Endodermal cell (in vitro differentiated cells): ENCODE measurements around the gene IVD. TPM values are rescaled to one million over a fixed set of nuclear protein-coding genes. Genes with fewer than 3 reads are reported as not detected.

Source experiments
- DNase-seq: peaks from one replicate; pipeline ENCODE4 v3.0.0-alpha.2; 2017
- H3K27ac ChIP-seq: 2 replicates; pipeline ENCODE4 v1.5.1; 2013; ENCODE audit warnings: mild to moderate bottlenecking, low read depth, low read length, moderate library complexity
- H3K27me3 ChIP-seq: 2 replicates; pipeline ENCODE4 v1.6.1; 2013; ENCODE audit warnings: mild to moderate bottlenecking, low read length, moderate library complexity; ENCODE audit not compliant: insufficient read depth, control insufficient read depth, poor library complexity, severe bottlenecking
- H3K36me3 ChIP-seq: 2 replicates; pipeline ENCODE4 v1.7.0; 2013; ENCODE audit warnings: mild to moderate bottlenecking, low read length, moderate library complexity; ENCODE audit not compliant: control insufficient read depth, insufficient read depth
- H3K4me1 ChIP-seq: one replicate; pipeline ENCODE4 v1.7.0; 2013; ENCODE audit warnings: low read length; ENCODE audit not compliant: control insufficient read depth, insufficient read depth
- H3K4me3 ChIP-seq: 2 replicates; pipeline ENCODE4 v1.5.1; 2013; ENCODE audit warnings: mild to moderate bottlenecking, low read length, moderate library complexity
- H3K9ac ChIP-seq: 2 replicates; pipeline ENCODE4 v1.6.1; 2013; ENCODE audit warnings: mild to moderate bottlenecking, low read length, moderate library complexity; ENCODE audit not compliant: poor library complexity, severe bottlenecking; ENCODE audit errors: extremely low read depth
- H3K9me3 ChIP-seq: 2 replicates; pipeline ENCODE4 v1.6.1; 2013; ENCODE audit warnings: mild to moderate bottlenecking, low read length, moderate library complexity; ENCODE audit not compliant: control insufficient read depth
- H3K27ac Mint-ChIP-seq: 2 replicates; pipeline ENCODE4 v1.8.0; 2020; ENCODE audit warnings: mixed read lengths
- H3K27me3 Mint-ChIP-seq: 2 replicates; pipeline ENCODE4 v1.8.0; 2021; ENCODE audit warnings: mild to moderate bottlenecking, mixed read lengths; ENCODE audit not compliant: insufficient read depth
- H3K36me3 Mint-ChIP-seq: 2 replicates; pipeline ENCODE4 v1.8.0; 2020; ENCODE audit warnings: low read depth, mixed read lengths
- H3K4me1 Mint-ChIP-seq: 2 replicates; pipeline ENCODE4 v1.8.0; 2020; ENCODE audit warnings: mixed read lengths
- H3K4me3 Mint-ChIP-seq: 2 replicates; pipeline ENCODE4 v1.8.0; 2020; ENCODE audit warnings: mild to moderate bottlenecking, moderate library complexity, mixed read lengths
- H3K9me3 Mint-ChIP-seq: 2 replicates; pipeline ENCODE4 v1.8.0; 2020; ENCODE audit warnings: mild to moderate bottlenecking, mixed read lengths
- CTCF ChIP-seq: fragments of 200-600 bp; sonication (generic); conservative IDR thresholded peaks from 2 replicates; pipeline ENCODE4 v1.5.0; 2021; ENCODE audit warnings: antibody characterized with exemption, mild to moderate bottlenecking
- WGBS, 2 experiments: methylation state at CpG; one replicate each; pipeline versions ENCODE4 v1.1.5 to v1.1.7; 2013; ENCODE audit warnings: missing lambda C conversion rate in 2 of 2, mixed read lengths in 1 of 2; ENCODE audit not compliant: insufficient coverage in 1 of 2, insufficient read length in 1 of 2; 5-methylcytosine and 5-hydroxymethylcytosine counted together
- total RNA-seq, 2 donors: library from RNA; stranded (reverse); fragmentation: NEBNext Ultra II Directional in 1 of 2; extraction: Animal tissue kit (Norgen Biotek cat#: 25700) in 1 of 2; gene quantifications; 2 replicates in 1 of 2; 3 replicates in 1 of 2; pipeline ENCODE4 v1.2.1, GENCODE V29; 2021

The IVD gene
- total RNA-seq, 2 donors from 2014 or later, result 90.6 to 98.7 TPM

- Mint-ChIP-seq H3K4me1 (peaks cover 6% of the 10 kb centered on the region), H3K4me3 (no peak overlapping the region), H3K27ac (no peak overlapping the region), H3K27me3 (peaks cover 17% of the 10 kb centered on the region), H3K36me3 (no peaks in the 10 kb centered on the region), H3K9me3 (no peaks in the 10 kb centered on the region)
- DNase-seq, result no peak
- TF ChIP-seq CTCF, result no peak
- no peaks in the 10 kb centered on the region for H3K27me3 ChIP-seq
- no peaks in the 10 kb centered on the region for H3K4me1 ChIP-seq
- WGBS, 2 experiments, result 92 to 98% methylated on average over 9 of the region's 9 CpGs
- H3K9ac ChIP-seq, result no peak overlapping the region
- H3K27ac ChIP-seq, result no peak overlapping the region
- H3K4me3 ChIP-seq, result no peak overlapping the region
- no peaks in the 10 kb centered on the region for H3K9me3 ChIP-seq
- no peaks in the 10 kb centered on the region for H3K36me3 ChIP-seq
These were observed 21.6 kb downstream of the IVD start for GRCh38 chr15:40427188-40427587.

GRCh38 chr15:40428185-40428584, 22.6 kb downstream of the IVD start:
- Mint-ChIP-seq H3K9me3 (no peaks in the 10 kb centered on the region), H3K36me3 (no peaks in the 10 kb centered on the region), H3K4me3 (no peak overlapping the region), H3K4me1 (peaks cover 6% of the 10 kb centered on the region), H3K27me3 (peaks cover 25% of the 10 kb centered on the region), H3K27ac (no peak overlapping the region)
- TF ChIP-seq CTCF, result no peak
- Histone ChIP-seq H3K9ac (no peak overlapping the region), H3K36me3 (no peaks in the 10 kb centered on the region), H3K27ac (no peak overlapping the region), H3K27me3 (peaks cover 8% of the 10 kb centered on the region), H3K4me3 (no peak overlapping the region), H3K9me3 (no peaks in the 10 kb centered on the region), H3K4me1 (no peaks in the 10 kb centered on the region)
- 90 to 100% methylated on average over 1 to 4 of the region's 4 CpGs for WGBS, 2 experiments
- no peak for DNase-seq

DNA sequence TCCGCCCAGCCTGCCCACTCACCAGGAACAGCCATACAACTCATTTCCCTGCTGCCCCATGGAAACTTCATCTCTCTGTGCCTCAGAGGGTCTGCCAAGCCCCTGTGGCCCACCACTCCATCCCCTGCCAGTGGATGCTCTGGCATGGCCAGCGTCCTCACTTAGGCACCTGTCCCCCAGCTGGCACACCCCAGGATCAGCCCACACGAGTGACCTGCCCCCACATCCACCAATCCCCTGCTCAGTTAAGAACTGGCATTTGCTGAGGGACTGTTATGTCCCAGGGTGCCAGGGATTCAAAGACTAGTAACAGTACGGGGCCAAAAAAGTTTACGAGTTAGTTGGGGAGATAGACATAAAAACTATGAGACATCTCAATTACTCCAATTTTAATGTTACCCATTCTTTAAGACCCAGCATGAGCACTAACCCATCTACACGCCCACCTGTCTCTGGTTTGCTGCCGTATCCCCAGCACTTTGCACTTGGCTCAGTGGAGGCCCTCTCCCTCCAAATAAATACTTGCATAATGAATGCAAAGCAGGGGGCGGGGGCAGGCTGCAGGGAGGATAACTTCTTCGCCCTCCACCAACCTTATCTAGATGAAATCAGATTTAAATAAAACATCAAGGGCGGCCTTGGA, 23.6 kb downstream of the IVD start:
- DNase-seq, result no peak
- 86 to 87% methylated on average over 4 to 10 of the region's 10 CpGs for WGBS, 2 experiments
- Mint-ChIP-seq H3K4me3 (no peak overlapping the region), H3K27me3 (peaks cover 31% of the 10 kb centered on the region), H3K9me3 (no peaks in the 10 kb centered on the region), H3K27ac (no peak overlapping the region), H3K4me1 (peaks cover 6% of the 10 kb centered on the region), H3K36me3 (no peaks in the 10 kb centered on the region)
- H3K4me1 ChIP-seq, result no peaks in the 10 kb centered on the region
- H3K4me3 ChIP-seq, result no peak overlapping the region
- no peak for TF ChIP-seq CTCF
- H3K9me3 ChIP-seq, result no peaks in the 10 kb centered on the region
- H3K9ac ChIP-seq, result no peak overlapping the region
- H3K27ac ChIP-seq, result no peak overlapping the region
- no peaks in the 10 kb centered on the region for H3K36me3 ChIP-seq
- H3K27me3 ChIP-seq, result peaks cover 18% of the 10 kb centered on the region
